Activated CD4-positive, alpha-beta memory T cell treated with anti-CD3 and anti-CD28 coated beads, Interleukin-2, amount 10 ng/mL, durations not matched to agents 7 days and 5 days (primary cell): ENCODE measurements around the gene SFXN4. TPM values are rescaled to one million over a fixed set of nuclear protein-coding genes. Genes with fewer than 3 reads are reported as not detected.

Experiments used
- CTCF ChIA-PET: fragments of 350-600 bp; sonication (Branson Sonifier 250); formaldehyde crosslinking; loops from one replicate; lab custom pipeline; 2021; ENCODE audit warnings: antibody characterized with exemption, inconsistent platforms; lab: Charles Lee
- POLR2A ChIA-PET: fragments of 350-600 bp; sonication (Branson Sonifier 250); formaldehyde crosslinking; loops from one replicate; lab custom pipeline; 2021; ENCODE audit warnings: antibody characterized with exemption; lab: Charles Lee
- DNase-seq: peaks from one replicate; pipeline ENCODE4 v3.0.0-alpha.2; 2020
- H3K27ac Mint-ChIP-seq: one replicate; pipeline ENCODE4 v1.8.0; 2021; ENCODE audit warnings: mild to moderate bottlenecking, mixed read lengths
- H3K27me3 Mint-ChIP-seq: one replicate; pipeline ENCODE4 v1.8.0; 2021; ENCODE audit warnings: mixed read lengths
- H3K36me3 Mint-ChIP-seq: one replicate; pipeline ENCODE4 v1.8.0; 2021; ENCODE audit warnings: low read depth, mixed read lengths
- H3K4me1 Mint-ChIP-seq: one replicate; pipeline ENCODE4 v1.8.0; 2021; ENCODE audit warnings: mixed read lengths
- H3K4me3 Mint-ChIP-seq: one replicate; pipeline ENCODE4 v1.8.0; 2021; ENCODE audit warnings: mild to moderate bottlenecking, mixed read lengths
- H3K9me3 Mint-ChIP-seq: one replicate; pipeline ENCODE4 v1.8.0; 2021; ENCODE audit warnings: mixed read lengths
- total RNA-seq, 2 experiments: library from RNA; stranded (reverse); gene quantifications; one replicate each; pipeline ENCODE4 v1.2.3, GENCODE V29; 2021

Gene SFXN4, protein sequence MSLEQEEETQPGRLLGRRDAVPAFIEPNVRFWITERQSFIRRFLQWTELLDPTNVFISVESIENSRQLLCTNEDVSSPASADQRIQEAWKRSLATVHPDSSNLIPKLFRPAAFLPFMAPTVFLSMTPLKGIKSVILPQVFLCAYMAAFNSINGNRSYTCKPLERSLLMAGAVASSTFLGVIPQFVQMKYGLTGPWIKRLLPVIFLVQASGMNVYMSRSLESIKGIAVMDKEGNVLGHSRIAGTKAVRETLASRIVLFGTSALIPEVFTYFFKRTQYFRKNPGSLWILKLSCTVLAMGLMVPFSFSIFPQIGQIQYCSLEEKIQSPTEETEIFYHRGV
- total RNA-seq, result 10 to 100 TPM; 19.6 to 22.6 TPM

- peak; percentile 85 for DNase-seq
- Mint-ChIP-seq H3K4me1 (peaks cover 44% of the 10 kb centered on the region), H3K9me3 (no peaks in the 10 kb centered on the region), H3K27me3 (no peaks in the 10 kb centered on the region), H3K4me3 (peak within 1 kb of the TSS; percentile 88), H3K36me3 (peaks cover 33% of the 10 kb centered on the region), H3K27ac (peak within 1 kb of the TSS; percentile 90)
- CTCF ChIA-PET, result interaction anchor here (1.1 to 2.2 kb wide), 5 partner anchors 15 to 141 kb away, joined by 3 to 7 read pairs (median 7); partner anchors contain the start of gene GRK5
- POLR2A ChIA-PET, result interaction anchor here (0.7 to 3.3 kb wide), 19 partner anchors 8 to 707 kb away, joined by 3 to 38 read pairs (median 7); partner anchors contain the start of genes DENND10, EIF3A, GRK5 and MCMBP
Measured at GRCh38 chr10:119165171-119166117, at the start of gene SFXN4. SFXN4 (minus strand) TSS chr10:119165714; CDS start chr10:119165647, 67 bp downstream.

- no peaks in the 10 kb centered on the region for H3K36me3 Mint-ChIP-seq
- H3K27me3 Mint-ChIP-seq, result no peaks in the 10 kb centered on the region
- H3K4me3 Mint-ChIP-seq, result peak overlapping the region; percentile 59
- DNase-seq, result no peak
- ChIA-PET POLR2A (interaction anchor here (0.6 to 7.1 kb wide), 8 partner anchors 10 to 306 kb away, joined by 3 to 100 read pairs (median 3); partner anchors contain the start of gene EIF3A), CTCF (interaction anchor here (0.6 to 4.9 kb wide), 12 partner anchors 32 to 331 kb away, joined by 3 to 42 read pairs (median 4); partner anchors contain the start of gene RGS10)
- H3K27ac Mint-ChIP-seq, result peak overlapping the region; percentile 89
- H3K9me3 Mint-ChIP-seq, result no peaks in the 10 kb centered on the region
- H3K4me1 Mint-ChIP-seq, result peaks cover 65% of the 10 kb centered on the region
Measured at GRCh38 chr10:119211625-119212441, 46.3 kb upstream of the SFXN4 start.

DNA sequence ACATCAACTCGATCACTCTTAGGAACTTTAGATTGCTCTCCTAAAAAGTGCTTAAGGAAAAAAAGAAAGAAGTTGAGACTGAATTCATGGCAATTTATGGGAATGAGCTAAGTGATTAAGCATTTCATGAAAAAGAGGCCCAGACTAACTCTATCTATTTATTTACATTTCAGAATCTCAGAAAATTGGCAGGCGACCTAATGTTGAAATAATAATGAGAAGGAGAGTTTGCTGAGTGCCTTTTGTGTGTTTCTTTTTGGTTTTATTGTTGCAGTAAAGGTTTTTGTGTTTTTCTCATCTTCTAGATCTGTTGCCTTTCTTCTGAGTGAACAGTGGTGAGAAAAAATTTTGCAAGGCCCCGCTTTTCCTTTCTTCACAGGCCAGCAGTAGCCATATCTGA is 45.7 kb upstream of the SFXN4 start:
- H3K4me1 Mint-ChIP-seq, result peaks cover 67% of the 10 kb centered on the region
- CTCF ChIA-PET, result interaction anchor here (0.7 to 4.9 kb wide), 8 partner anchors 12 to 279 kb away, joined by 3 to 42 read pairs (median 4); no protein-coding TSS in a partner anchor
- peak overlapping the region; percentile 89 for H3K27ac Mint-ChIP-seq
- H3K27me3 Mint-ChIP-seq, result no peaks in the 10 kb centered on the region
- DNase-seq, result no peak
- H3K9me3 Mint-ChIP-seq, result no peaks in the 10 kb centered on the region
- H3K36me3 Mint-ChIP-seq, result no peaks in the 10 kb centered on the region
- peak overlapping the region; percentile 59 for H3K4me3 Mint-ChIP-seq
- POLR2A ChIA-PET, result interaction anchor here (1.2 to 7.1 kb wide), 5 partner anchors 11 to 131 kb away, joined by 3 to 100 read pairs (median 4); partner anchors contain the start of gene EIF3A

DNA sequence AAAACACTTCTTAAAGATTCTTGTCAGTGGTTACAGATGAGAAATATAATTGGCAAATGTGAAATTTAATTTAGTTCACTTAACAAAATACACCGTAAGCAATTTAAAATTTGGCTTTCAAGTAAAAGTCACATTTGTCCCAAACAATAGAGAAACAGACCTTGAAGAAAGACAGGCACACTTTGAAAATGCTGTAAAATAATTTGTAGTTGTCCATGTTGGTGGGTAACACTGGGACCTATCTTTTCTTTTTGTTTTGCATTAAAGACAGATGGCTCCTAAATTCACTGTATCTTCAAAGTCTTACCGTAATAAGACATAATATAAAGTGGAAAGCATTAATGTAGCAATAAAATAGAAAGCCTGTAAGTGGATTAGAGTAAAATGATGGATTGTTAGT is 45.1 kb upstream of the SFXN4 start:
- peaks cover 70% of the 10 kb centered on the region for H3K4me1 Mint-ChIP-seq
- no peaks in the 10 kb centered on the region for H3K36me3 Mint-ChIP-seq
- H3K27ac Mint-ChIP-seq, result peak overlapping the region; percentile 89
- DNase-seq, result no peak
- ChIA-PET POLR2A (interaction anchor here (0.6 to 7.1 kb wide), 8 partner anchors 33 to 130 kb away, joined by 3 to 100 read pairs (median 4); partner anchors contain the start of gene EIF3A), CTCF (interaction anchor here (1.0 to 4.9 kb wide), 14 partner anchors 11 to 307 kb away, joined by 3 to 42 read pairs (median 5); partner anchors contain the start of gene PRDX3)
- no peak overlapping the region for H3K4me3 Mint-ChIP-seq
- no peaks in the 10 kb centered on the region for H3K27me3 Mint-ChIP-seq
- no peaks in the 10 kb centered on the region for H3K9me3 Mint-ChIP-seq

DNA sequence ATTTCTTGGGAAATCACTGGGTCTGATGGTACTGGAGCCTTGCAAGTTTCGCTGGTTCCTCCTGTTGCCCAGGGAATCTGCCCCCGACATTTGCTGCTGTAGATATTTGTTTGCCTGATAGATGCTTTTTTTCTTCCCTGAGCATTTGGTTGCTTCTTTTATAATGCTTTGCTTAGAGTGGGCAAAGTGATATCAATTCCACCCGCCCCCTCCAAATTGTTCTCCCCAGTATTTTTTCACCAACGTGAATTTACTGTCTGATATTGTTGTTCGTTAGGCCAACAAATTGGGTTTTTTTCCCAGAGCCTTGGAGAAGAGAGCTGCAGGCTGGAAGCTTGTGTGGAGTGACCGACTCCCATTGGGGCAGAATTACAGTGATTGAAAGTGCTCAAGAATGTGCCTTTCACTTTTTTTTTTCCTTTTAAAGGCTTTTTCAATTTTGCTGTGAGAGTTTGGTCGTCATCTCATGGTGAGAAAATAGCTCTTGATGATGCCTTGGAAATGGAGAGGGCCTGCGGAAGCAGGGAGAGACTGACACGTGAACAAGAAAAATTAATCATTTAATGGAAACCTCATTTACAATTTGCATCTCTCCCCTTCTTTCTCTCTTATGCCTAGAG is 44.3 kb upstream of the SFXN4 start:
- Mint-ChIP-seq H3K27ac (peak overlapping the region; percentile 80), H3K27me3 (no peaks in the 10 kb centered on the region), H3K9me3 (no peaks in the 10 kb centered on the region), H3K4me1 (peaks cover 65% of the 10 kb centered on the region), H3K36me3 (no peaks in the 10 kb centered on the region), H3K4me3 (peak overlapping the region; percentile 92)
- no peak for DNase-seq
- POLR2A ChIA-PET, result interaction anchor here (0.6 to 7.1 kb wide), 11 partner anchors 9 to 230 kb away, joined by 3 to 100 read pairs (median 4); partner anchors contain the start of gene SFXN4
- CTCF ChIA-PET, result interaction anchor here (0.6 to 4.9 kb wide), 33 partner anchors 9 to 492 kb away, joined by 3 to 42 read pairs (median 4); partner anchors contain the start of gene PRDX3

GRCh38 chr10:119209035-119209735 is 43.7 kb upstream of the SFXN4 start:
- Mint-ChIP-seq H3K4me3 (peak overlapping the region; percentile 92), H3K36me3 (no peaks in the 10 kb centered on the region), H3K9me3 (no peaks in the 10 kb centered on the region), H3K27ac (peak overlapping the region; percentile 80), H3K27me3 (no peaks in the 10 kb centered on the region), H3K4me1 (peaks cover 63% of the 10 kb centered on the region)
- CTCF ChIA-PET, result interaction anchor here (0.6 to 4.9 kb wide), 39 partner anchors 9 to 517 kb away, joined by 3 to 42 read pairs (median 4); partner anchors contain the start of genes INPP5F and PRDX3
- peak; percentile 60 for DNase-seq
- POLR2A ChIA-PET, result interaction anchor here (0.7 to 7.1 kb wide), 10 partner anchors 9 to 333 kb away, joined by 3 to 100 read pairs (median 4); partner anchors contain the start of genes RGS10 and SFXN4

- Mint-ChIP-seq H3K4me3 (peak overlapping the region; percentile 92), H3K27me3 (no peaks in the 10 kb centered on the region), H3K9me3 (no peaks in the 10 kb centered on the region), H3K4me1 (peaks cover 56% of the 10 kb centered on the region), H3K36me3 (no peaks in the 10 kb centered on the region), H3K27ac (peak overlapping the region; percentile 80)
- ChIA-PET POLR2A (interaction anchor here (0.7 to 7.1 kb wide), 8 partner anchors 9 to 334 kb away, joined by 3 to 100 read pairs (median 6); partner anchors contain the start of gene RGS10), CTCF (interaction anchor here (0.6 to 4.9 kb wide), 24 partner anchors 9 to 518 kb away, joined by 3 to 42 read pairs (median 4); partner anchors contain the start of gene INPP5F)
- no peak for DNase-seq
Measured at GRCh38 chr10:119208553-119208940, 43.0 kb upstream of the SFXN4 start.

DNA sequence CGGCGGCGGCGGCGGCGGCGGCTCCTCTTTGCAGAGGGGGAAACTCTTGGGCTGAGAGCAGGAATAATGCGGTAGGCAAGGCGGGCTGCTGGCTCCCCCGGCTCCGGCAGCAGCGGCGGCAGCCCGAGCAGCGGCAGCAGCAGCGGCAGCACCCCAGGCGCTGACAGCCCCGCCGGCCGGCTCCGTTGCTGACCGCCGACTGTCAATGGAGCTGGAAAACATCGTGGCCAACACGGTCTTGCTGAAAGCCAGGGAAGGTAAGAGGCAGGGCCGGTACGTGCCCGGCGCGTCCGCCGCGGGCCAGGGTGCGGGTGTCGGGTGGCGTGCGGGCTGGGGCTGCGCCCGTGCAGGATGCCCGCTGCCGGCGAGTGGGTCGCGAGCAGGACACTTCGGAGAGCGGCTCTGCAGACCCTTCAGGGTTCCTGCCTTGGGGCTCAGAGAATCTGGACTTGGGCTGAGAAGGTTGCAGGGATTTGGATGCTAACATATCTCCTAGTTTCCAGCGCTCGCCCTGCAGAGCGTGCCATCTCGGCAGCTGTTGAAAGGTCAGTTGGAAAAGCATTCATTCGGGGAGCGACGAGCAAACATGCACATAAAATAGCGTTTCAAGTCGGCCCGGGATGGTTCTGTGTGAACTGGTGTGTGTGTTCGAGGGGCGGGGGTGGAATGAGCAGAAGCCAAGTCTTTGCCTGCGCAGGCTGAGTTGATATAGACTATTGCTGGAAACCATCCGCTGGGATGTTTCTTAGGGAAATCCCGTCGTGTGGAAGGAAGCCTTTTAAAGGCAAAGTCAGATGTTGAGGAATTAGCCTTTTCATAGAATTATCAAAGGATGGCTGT is 42.4 kb upstream of the SFXN4 start:
- CTCF ChIA-PET, result interaction anchor here (0.6 to 4.9 kb wide), 38 partner anchors 7 to 665 kb away, joined by 3 to 42 read pairs (median 5); partner anchors contain the start of genes INPP5F, MCMBP, PRDX3 and RGS10
- H3K4me3 Mint-ChIP-seq, result peak overlapping the region; percentile 92
- peak; percentile 57 for DNase-seq
- H3K9me3 Mint-ChIP-seq, result no peaks in the 10 kb centered on the region
- H3K36me3 Mint-ChIP-seq, result no peaks in the 10 kb centered on the region
- peaks cover 52% of the 10 kb centered on the region for H3K4me1 Mint-ChIP-seq
- POLR2A ChIA-PET, result interaction anchor here (0.7 to 7.1 kb wide), 30 partner anchors 10 to 389 kb away, joined by 3 to 100 read pairs (median 6); partner anchors contain the start of genes EIF3A, RGS10 and SFXN4
- H3K27me3 Mint-ChIP-seq, result no peaks in the 10 kb centered on the region
- H3K27ac Mint-ChIP-seq, result peak overlapping the region; percentile 80

DNA sequence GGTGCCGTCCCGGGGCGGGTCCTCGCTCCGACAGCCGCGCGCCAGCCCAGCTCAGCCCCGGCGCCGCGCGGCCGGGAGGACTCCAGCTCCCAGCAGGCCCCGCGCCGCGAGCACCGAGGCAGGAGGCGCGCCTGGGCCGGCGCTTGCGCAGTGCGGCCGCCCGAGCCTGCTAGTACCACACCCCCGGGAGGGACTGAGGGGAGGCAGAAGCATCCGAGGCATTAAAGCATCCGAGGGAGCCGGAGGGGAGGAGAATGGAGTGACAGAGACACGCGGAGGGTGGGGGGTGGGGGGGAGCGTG is 41.8 kb upstream of the SFXN4 start, which contains the start of gene GRK5:
GRK5 (plus strand) TSS at position 206 of the 301 bp plus-strand sequence. CDS start 347 bp downstream, outside the sequence.
- Mint-ChIP-seq H3K4me3 (peak within 1 kb of the TSS; percentile 92), H3K36me3 (no peaks in the 10 kb centered on the region), H3K27me3 (no peaks in the 10 kb centered on the region), H3K9me3 (no peaks in the 10 kb centered on the region), H3K4me1 (peaks cover 46% of the 10 kb centered on the region), H3K27ac (peak within 1 kb of the TSS; percentile 97)
- CTCF ChIA-PET, result interaction anchor here (0.6 to 4.3 kb wide), 41 partner anchors 8 to 666 kb away, joined by 3 to 20 read pairs (median 5); partner anchors contain the start of genes INPP5F, MCMBP, NANOS1 and PRDX3
- POLR2A ChIA-PET, result interaction anchor here (0.7 to 7.1 kb wide), 38 partner anchors 9 to 444 kb away, joined by 3 to 100 read pairs (median 6); partner anchors contain the start of genes BAG3, EIF3A, RGS10 and SFXN4
- peak; percentile 97 for DNase-seq
